Measurements from ENCODE around the gene IGSF21. TPM values are rescaled to one million over a fixed set of nuclear protein-coding genes. Genes with fewer than 3 reads are reported as not detected.

Gene IGSF21
- total and polyA plus RNA-seq, 2 of the 8 experiments (the other 6 are each of a cell fraction or from before 2014, with no cell fraction given), result 22.5 to 28.5 TPM

- TF ChIP-seq FOSL1 (IDR thresholded peaks at IDR 0.05; ENCODE audit: insufficient read depth, low read depth, low read length), result no peak
- TF ChIP-seq, protein P1, sequence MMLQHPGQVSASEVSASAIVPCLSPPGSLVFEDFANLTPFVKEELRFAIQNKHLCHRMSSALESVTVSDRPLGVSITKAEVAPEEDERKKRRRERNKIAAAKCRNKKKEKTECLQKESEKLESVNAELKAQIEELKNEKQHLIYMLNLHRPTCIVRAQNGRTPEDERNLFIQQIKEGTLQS (IDR thresholded peaks at IDR 0.05; ENCODE audit: insufficient read depth, low read depth, low read length), result no peak
Measured at GRCh38 chr1:18077657-18078215, 29.9 kb upstream of the IGSF21 start (continued).
